ENCODE measurements around the gene OSBP2.
"Not testable (repeated sequence)": the region's sequence is repeated elsewhere in the genome, so short reads cannot be mapped to it uniquely, and the experiment has no call there.

Gene OSBP2

GRCh38 chr22:30776476-30776875 is 81.8 kb downstream of the OSBP2 start:
- H2AFZ ChIP-seq (ENCODE audit: insufficient read depth, low read length, poor library complexity): no peak overlapping the region
- no peak overlapping the region for H3K4me2 ChIP-seq (ENCODE audit: low read length)
- no peak overlapping the region for H2BK5ac ChIP-seq (ENCODE audit: low read depth, low read length, poor library complexity)
- H3K23ac ChIP-seq (ENCODE audit: low read length): no peak overlapping the region
- H3K27ac ChIP-seq (ENCODE audit: low read depth, low read length): no peak overlapping the region
- no peaks in the 10 kb centered on the region for H3K79me2 ChIP-seq (ENCODE audit: control insufficient read depth, insufficient read depth, low read length, poor library complexity)
- no peaks in the 10 kb centered on the region for H3K4me1 ChIP-seq (ENCODE audit: control insufficient read depth in 1 of 2, insufficient read depth in 2 of 2, low read length in 2 of 2)
- H3K9me3 ChIP-seq (ENCODE audit: insufficient read depth, low read depth, low read length): no peaks in the 10 kb centered on the region
- H3K79me1 ChIP-seq (ENCODE audit: low read length): no peaks in the 10 kb centered on the region
- H3K27me3 ChIP-seq (ENCODE audit: insufficient read depth, low read length): no peaks in the 10 kb centered on the region
- H4K91ac ChIP-seq (ENCODE audit: low read depth, low read length): no peak overlapping the region
- H2AK5ac ChIP-seq (ENCODE audit: low read length): no peak overlapping the region
- no peaks in the 10 kb centered on the region for H3K36me3 ChIP-seq (ENCODE audit: control insufficient read depth in 1 of 2, insufficient read depth in 2 of 2, low read length in 2 of 2)
- no peak overlapping the region for H3K14ac ChIP-seq (ENCODE audit: low read length)
- H2BK120ac ChIP-seq (ENCODE audit: insufficient read depth, low read length, poor library complexity): no peak overlapping the region
- peak in 1 of 2 donors; percentile 62 for DNase-seq
- H2BK12ac ChIP-seq (ENCODE audit: low read length): no peak overlapping the region
- H3K18ac ChIP-seq (ENCODE audit: low read length): no peak overlapping the region
- no peak overlapping the region for H3K4ac ChIP-seq (ENCODE audit: low read depth, low read length)
- H3K4me3 ChIP-seq (ENCODE audit: low read depth, low read length): no peak overlapping the region
- H4K8ac ChIP-seq (ENCODE audit: low read depth, low read length): no peak overlapping the region
- H3K9ac ChIP-seq (ENCODE audit: low read length): no peak overlapping the region
- no peak overlapping the region for H4K12ac ChIP-seq (ENCODE audit: low read depth, low read length)
- no CpG with 5 or more reads among the region's 3 CpGs for WGBS (ENCODE audit: extremely low coverage, insufficient coverage, insufficient read length)

GRCh38 chr22:30777146-30777545 is 82.5 kb downstream of the OSBP2 start:
- H2AK5ac ChIP-seq (ENCODE audit: low read length); H3K79me1 ChIP-seq (ENCODE audit: low read length); H3K9me3 ChIP-seq (ENCODE audit: insufficient read depth, low read depth, low read length); H3K23ac ChIP-seq (ENCODE audit: low read length); H3K27me3 ChIP-seq (ENCODE audit: insufficient read depth, low read length); H3K4me3 ChIP-seq (ENCODE audit: low read depth, low read length); H3K36me3 ChIP-seq (ENCODE audit: control insufficient read depth in 1 of 2, insufficient read depth in 2 of 2, low read length in 2 of 2); H2BK12ac ChIP-seq (ENCODE audit: low read length); H3K9ac ChIP-seq (ENCODE audit: low read length); H3K4me2 ChIP-seq (ENCODE audit: low read length); H2BK5ac ChIP-seq (ENCODE audit: low read depth, low read length, poor library complexity); H3K4ac ChIP-seq (ENCODE audit: low read depth, low read length); H2BK120ac ChIP-seq (ENCODE audit: insufficient read depth, low read length, poor library complexity); H3K14ac ChIP-seq (ENCODE audit: low read length); H4K91ac ChIP-seq (ENCODE audit: low read depth, low read length); H4K8ac ChIP-seq (ENCODE audit: low read depth, low read length); H3K27ac ChIP-seq (ENCODE audit: low read depth, low read length); H3K4me1 ChIP-seq (ENCODE audit: control insufficient read depth in 1 of 2, insufficient read depth in 2 of 2, low read length in 2 of 2); H3K79me2 ChIP-seq (ENCODE audit: control insufficient read depth, insufficient read depth, low read length, poor library complexity); H2AFZ ChIP-seq (ENCODE audit: insufficient read depth, low read length, poor library complexity); H3K18ac ChIP-seq (ENCODE audit: low read length); H4K12ac ChIP-seq (ENCODE audit: low read depth, low read length): not testable (repeated sequence)
- peak in 1 of 2 donors; percentile 52 for DNase-seq
- WGBS (ENCODE audit: extremely low coverage, insufficient coverage, insufficient read length): no CpG with 5 or more reads among the region's 6 CpGs

- H3K23ac ChIP-seq (ENCODE audit: low read length): no peak overlapping the region
Measured at GRCh38 chr22:30777587-30777986, 82.9 kb downstream of the OSBP2 start.

GRCh38 chr22:30778261-30778660 is 83.6 kb downstream of the OSBP2 start:
- WGBS (ENCODE audit: extremely low coverage, insufficient coverage, insufficient read length): no CpG with 5 or more reads among the region's 5 CpGs
- H3K79me2 ChIP-seq (ENCODE audit: control insufficient read depth, insufficient read depth, low read length, poor library complexity): no peaks in the 10 kb centered on the region

More at GRCh38 chr22:30777587-30777986, 82.9 kb downstream of the OSBP2 start:
- no peak overlapping the region for H2BK12ac ChIP-seq (ENCODE audit: low read length)
- H3K4ac ChIP-seq (ENCODE audit: low read depth, low read length): no peak overlapping the region
- H4K91ac ChIP-seq (ENCODE audit: low read depth, low read length): no peak overlapping the region
- H3K14ac ChIP-seq (ENCODE audit: low read length): no peak overlapping the region
- whole genome bisulfite sequencing (ENCODE audit: extremely low coverage, insufficient coverage, insufficient read length): no CpG with 5 or more reads among the region's 3 CpGs
- no peak overlapping the region for H3K27ac ChIP-seq (ENCODE audit: low read depth, low read length)
- H2AFZ ChIP-seq (ENCODE audit: insufficient read depth, low read length, poor library complexity): no peak overlapping the region
- no peaks in the 10 kb centered on the region for H3K36me3 ChIP-seq (ENCODE audit: control insufficient read depth in 1 of 2, insufficient read depth in 2 of 2, low read length in 2 of 2)
- H3K9me3 ChIP-seq (ENCODE audit: insufficient read depth, low read depth, low read length): no peaks in the 10 kb centered on the region
- peaks cover 0 to 2% of the 10 kb centered on the region in 2 experiments for H3K4me1 ChIP-seq (ENCODE audit: control insufficient read depth in 1 of 2, insufficient read depth in 2 of 2, low read length in 2 of 2)
- H2BK120ac ChIP-seq (ENCODE audit: insufficient read depth, low read length, poor library complexity): no peak overlapping the region
- H4K8ac ChIP-seq (ENCODE audit: low read depth, low read length): no peak overlapping the region
- H3K79me2 ChIP-seq (ENCODE audit: control insufficient read depth, insufficient read depth, low read length, poor library complexity): no peaks in the 10 kb centered on the region
- H3K4me3 ChIP-seq (ENCODE audit: low read depth, low read length): no peak overlapping the region
- DNase-seq: no peak
- no peak overlapping the region for H3K4me2 ChIP-seq (ENCODE audit: low read length)
- H4K12ac ChIP-seq (ENCODE audit: low read depth, low read length): no peak overlapping the region
- no peaks in the 10 kb centered on the region for H3K79me1 ChIP-seq (ENCODE audit: low read length)
- H3K9ac ChIP-seq (ENCODE audit: low read length): no peak overlapping the region
- no peak overlapping the region for H3K18ac ChIP-seq (ENCODE audit: low read length)
- no peaks in the 10 kb centered on the region for H3K27me3 ChIP-seq (ENCODE audit: insufficient read depth, low read length)
- no peak overlapping the region for H2AK5ac ChIP-seq (ENCODE audit: low read length)
- H2BK5ac ChIP-seq (ENCODE audit: low read depth, low read length, poor library complexity): no peak overlapping the region

More at GRCh38 chr22:30778261-30778660, 83.6 kb downstream of the OSBP2 start:
- no peaks in the 10 kb centered on the region for H3K9me3 ChIP-seq (ENCODE audit: insufficient read depth, low read depth, low read length)
- no peak overlapping the region for H3K14ac ChIP-seq (ENCODE audit: low read length)
- H2BK120ac ChIP-seq (ENCODE audit: insufficient read depth, low read length, poor library complexity): no peak overlapping the region
- H3K4me1 ChIP-seq (ENCODE audit: control insufficient read depth in 1 of 2, insufficient read depth in 2 of 2, low read length in 2 of 2): peaks cover 0 to 2% of the 10 kb centered on the region in 2 experiments
- no peak overlapping the region for H4K91ac ChIP-seq (ENCODE audit: low read depth, low read length)
- H3K4me3 ChIP-seq (ENCODE audit: low read depth, low read length): no peak overlapping the region
- H3K18ac ChIP-seq (ENCODE audit: low read length): no peak overlapping the region
- H3K36me3 ChIP-seq (ENCODE audit: control insufficient read depth in 1 of 2, insufficient read depth in 2 of 2, low read length in 2 of 2): no peaks in the 10 kb centered on the region
- H2AK5ac ChIP-seq (ENCODE audit: low read length): no peak overlapping the region
- H3K27me3 ChIP-seq (ENCODE audit: insufficient read depth, low read length): no peaks in the 10 kb centered on the region
- H3K27ac ChIP-seq (ENCODE audit: low read depth, low read length): no peak overlapping the region
- H3K4ac ChIP-seq (ENCODE audit: low read depth, low read length): no peak overlapping the region
- H2BK5ac ChIP-seq (ENCODE audit: low read depth, low read length, poor library complexity): no peak overlapping the region
- H3K23ac ChIP-seq (ENCODE audit: low read length): no peak overlapping the region
- H2BK12ac ChIP-seq (ENCODE audit: low read length): no peak overlapping the region
- no peak for DNase-seq
- no peak overlapping the region for H3K9ac ChIP-seq (ENCODE audit: low read length)
- no peak overlapping the region for H3K4me2 ChIP-seq (ENCODE audit: low read length)
- H4K12ac ChIP-seq (ENCODE audit: low read depth, low read length): no peak overlapping the region
- no peak overlapping the region for H4K8ac ChIP-seq (ENCODE audit: low read depth, low read length)
- no peak overlapping the region for H2AFZ ChIP-seq (ENCODE audit: insufficient read depth, low read length, poor library complexity)
- H3K79me1 ChIP-seq (ENCODE audit: low read length): no peaks in the 10 kb centered on the region
